Smooth muscle cell (in vitro differentiated cells): ENCODE measurements around the gene NTHL1. TPM values are rescaled to one million over a fixed set of nuclear protein-coding genes. Genes with fewer than 3 reads are reported as not detected.
A peak's percentile ranks its signal among the peaks of the same experiment; 100 is the strongest.

ENCODE experiments used
- DNase-seq: peaks from one replicate; lab custom pipeline; 2025; ENCODE audit not compliant: unreplicated experiment; lab: John Stamatoyannopoulos, UW
- H2AFZ ChIP-seq: fragments of 200-600 bp; sonication (generic); 2 replicates; pipeline ENCODE4 v1.6.0; 2016; ENCODE audit warnings: antibody characterized with exemption, low read depth, mild to moderate bottlenecking
- H3F3A ChIP-seq: fragments of 200-600 bp; sonication (generic); 2 replicates; pipeline ENCODE4 v1.6.0; 2017; ENCODE audit warnings: antibody characterized with exemption, low read depth
- H3K27ac ChIP-seq: fragments of 200-600 bp; sonication (generic); 2 replicates; pipeline ENCODE4 v1.5.1; 2016; ENCODE audit warnings: low read depth, mild to moderate bottlenecking
- H3K27me3 ChIP-seq: fragments of 200-600 bp; sonication (generic); 2 replicates; pipeline ENCODE4 v1.6.1; 2016; ENCODE audit warnings: low read depth, mild to moderate bottlenecking
- H3K36me3 ChIP-seq: fragments of 200-600 bp; sonication (generic); 2 replicates; pipeline ENCODE4 v1.5.1; 2016; ENCODE audit warnings: low read depth
- H3K4me1 ChIP-seq: fragments of 200-600 bp; sonication (generic); 2 replicates; pipeline ENCODE4 v1.5.1; 2016; ENCODE audit warnings: low read depth
- H3K4me2 ChIP-seq: fragments of 200-600 bp; sonication (generic); 2 replicates; pipeline ENCODE4 v1.6.0; 2016; ENCODE audit warnings: mild to moderate bottlenecking
- H3K4me3 ChIP-seq: fragments of 200-600 bp; sonication (generic); 2 replicates; pipeline ENCODE4 v1.5.1; 2016; ENCODE audit warnings: mild to moderate bottlenecking
- H3K79me2 ChIP-seq: fragments of 200-600 bp; sonication (generic); 2 replicates; pipeline ENCODE4 v1.6.0; 2016; ENCODE audit warnings: low read depth, mild to moderate bottlenecking
- H3K9ac ChIP-seq: fragments of 200-600 bp; sonication (generic); 2 replicates; pipeline ENCODE4 v1.6.0; 2016; ENCODE audit warnings: low read depth
- H3K9me3 ChIP-seq: fragments of 200-600 bp; sonication (generic); replicated peaks from 2 replicates; pipeline ENCODE4 v1.5.1; 2016; ENCODE audit warnings: low read depth
- H4K20me1 ChIP-seq: fragments of 200-600 bp; sonication (generic); 2 replicates; pipeline ENCODE4 v1.6.0; 2016; ENCODE audit warnings: low read depth
- CTCF ChIP-seq: fragments of 200-600 bp; sonication (generic); IDR thresholded peaks from 2 replicates; pipeline ENCODE4 v1.5.1; 2017; ENCODE audit warnings: borderline replicate concordance, mild to moderate bottlenecking, antibody characterized with exemption; ENCODE audit not compliant: insufficient read depth, poor library complexity, severe bottlenecking
- WGBS: methylation state at CpG from one replicate; pipeline ENCODE4 v1.1.7; 2016; ENCODE audit warnings: low lambda C conversion rate; 5-methylcytosine and 5-hydroxymethylcytosine counted together
- polyA plus RNA-seq: library from polyadenylated mRNA; unstranded; fragments of >200 nt; fragmentation: Nextera tagmentation; extraction: Ambion mirVana; gene quantifications from 2 replicates; pipeline ENCODE4 v1.2.1, GENCODE V29; 2016
- total RNA-seq: library from RNA; depleted of rRNA; stranded (reverse); fragments of >200 nt; gene quantifications from 2 replicates; pipeline ENCODE4 v1.2.3, GENCODE V29; 2014

The NTHL1 gene
- total and polyA plus RNA-seq, 2 experiments from 2014 or later, result 23.8 to 39.3 TPM

- Histone ChIP-seq H3K4me1 (peaks cover 14% of the 10 kb centered on the region), H3K9ac (no peak overlapping the region), H3K4me2 (no peak overlapping the region), H4K20me1 (peaks cover 12% of the 10 kb centered on the region), H3K27me3 (no peaks in the 10 kb centered on the region), H3K4me3 (no peak overlapping the region), H3K36me3 (no peaks in the 10 kb centered on the region), H3F3A (no peaks in the 10 kb centered on the region), H2AFZ (no peak overlapping the region), H3K27ac (no peak overlapping the region), H3K9me3 (no peaks in the 10 kb centered on the region), H3K79me2 (peaks cover 15% of the 10 kb centered on the region)
- 89% methylated on average over 11 of the region's 11 CpGs for WGBS
- no peak for DNase-seq
- TF ChIP-seq CTCF, result no peak
Observed at GRCh38 chr16:2030036-2030435, 17.6 kb downstream of the NTHL1 start.

GRCh38 chr16:2029350-2029749, 18.3 kb downstream of the NTHL1 start:
- no peak for DNase-seq
- no peak for TF ChIP-seq CTCF
- H4K20me1 ChIP-seq, result peaks cover 12% of the 10 kb centered on the region
- no peak overlapping the region for H3K9ac ChIP-seq
- H3F3A ChIP-seq, result no peaks in the 10 kb centered on the region
- H3K9me3 ChIP-seq, result no peaks in the 10 kb centered on the region
- WGBS, result 86% methylated on average over 20 of the region's 22 CpGs
- H2AFZ ChIP-seq, result no peak overlapping the region
- peaks cover 14% of the 10 kb centered on the region for H3K4me1 ChIP-seq
- no peaks in the 10 kb centered on the region for H3K27me3 ChIP-seq
- no peaks in the 10 kb centered on the region for H3K36me3 ChIP-seq
- H3K4me3 ChIP-seq, result no peak overlapping the region
- no peak overlapping the region for H3K4me2 ChIP-seq
- peaks cover 15% of the 10 kb centered on the region for H3K79me2 ChIP-seq
- H3K27ac ChIP-seq, result no peak overlapping the region

GRCh38 chr16:2028620-2029220, 18.9 kb downstream of the NTHL1 start:
- Histone ChIP-seq H3K4me3 (no peak overlapping the region), H3F3A (no peaks in the 10 kb centered on the region), H4K20me1 (peaks cover 12% of the 10 kb centered on the region), H3K36me3 (no peaks in the 10 kb centered on the region), H3K9me3 (no peaks in the 10 kb centered on the region), H3K27me3 (no peaks in the 10 kb centered on the region), H3K27ac (no peak overlapping the region), H3K4me2 (no peak overlapping the region), H2AFZ (no peak overlapping the region), H3K9ac (no peak overlapping the region), H3K4me1 (peaks cover 10% of the 10 kb centered on the region), H3K79me2 (peaks cover 15% of the 10 kb centered on the region)
- WGBS, result 96% methylated on average over 18 of the region's 18 CpGs
- DNase-seq, result no peak
- no peak for TF ChIP-seq CTCF

- peak overlapping the region; percentile 43 for H3K9ac ChIP-seq
- H4K20me1 ChIP-seq, result peaks cover 12% of the 10 kb centered on the region
- peak overlapping the region; percentile 45 for H3K27ac ChIP-seq
- no peaks in the 10 kb centered on the region for H3F3A ChIP-seq
- WGBS, result 91% methylated on average over 3 of the region's 3 CpGs
- no peaks in the 10 kb centered on the region for H3K27me3 ChIP-seq
- peak overlapping the region; percentile 78 for H3K4me3 ChIP-seq
- no peak overlapping the region for H2AFZ ChIP-seq
- peaks cover 13% of the 10 kb centered on the region for H3K4me1 ChIP-seq
- H3K36me3 ChIP-seq, result no peaks in the 10 kb centered on the region
- H3K4me2 ChIP-seq, result peak overlapping the region; percentile 98
- H3K9me3 ChIP-seq, result no peaks in the 10 kb centered on the region
- TF ChIP-seq CTCF, result no peak
- no peak for DNase-seq
- H3K79me2 ChIP-seq, result peaks cover 15% of the 10 kb centered on the region
Observed at GRCh38 chr16:2028146-2028545, 19.5 kb downstream of the NTHL1 start.
